ENCODE data around the gene ERAL1. TPM values are rescaled to one million over a fixed set of nuclear protein-coding genes. Genes with fewer than 3 reads are reported as not detected.

ERAL1 gene
- total RNA-seq, 1 experiment from 2014 or later, result 70.1 TPM

DNA sequence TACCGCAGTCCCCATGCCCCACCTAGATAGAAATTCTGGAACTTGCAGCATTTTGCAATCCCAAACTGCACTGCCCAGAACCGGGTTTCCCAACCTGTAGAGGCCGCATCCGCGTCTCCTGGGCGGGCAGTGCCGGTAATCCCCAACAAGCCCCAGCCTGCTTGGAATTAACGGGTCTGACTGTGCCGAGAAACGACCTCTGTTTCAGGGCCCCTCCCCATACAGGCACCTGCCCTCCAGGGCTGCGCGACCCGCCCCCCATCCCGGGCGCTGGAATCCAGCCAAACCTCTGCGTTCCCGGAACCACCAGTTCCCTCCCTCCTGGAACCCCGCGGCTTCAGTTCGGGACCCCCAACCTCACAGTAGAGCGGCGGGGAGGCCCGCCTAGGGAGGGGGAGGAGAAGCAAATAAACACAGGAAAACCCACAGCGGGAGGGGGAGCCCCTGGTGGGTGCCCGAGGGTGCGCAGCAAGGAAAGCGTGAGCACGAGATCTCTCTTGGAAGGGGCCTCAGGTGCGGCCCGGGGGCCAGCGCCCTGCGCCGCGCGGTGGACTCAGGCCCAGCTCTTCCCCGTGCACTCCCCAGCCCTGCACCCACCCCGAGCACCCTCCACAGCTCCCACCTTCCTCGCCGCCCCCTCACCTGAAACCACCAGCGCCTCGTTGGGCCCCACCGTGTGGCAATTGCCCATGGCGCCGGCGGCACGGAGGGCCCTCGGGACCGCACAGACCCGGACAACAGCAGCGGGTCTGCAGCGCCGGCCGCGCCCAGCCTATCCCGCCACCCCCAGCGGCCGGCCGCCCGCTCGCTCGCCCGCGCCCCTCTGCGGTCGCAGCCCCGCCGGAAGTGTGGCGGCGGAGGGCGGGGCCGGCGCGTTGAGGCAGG, 42.3 kb downstream of the ERAL1 start, which contains the start of gene FLOT2 (continued):
- TF ChIP-seq ELF4 (CRISPR knock-in tag; IDR thresholded peaks at IDR 0.05; ENCODE audit: low read depth) (no peak), EMX1 (CRISPR knock-in tag; IDR thresholded peaks at IDR 0.05) (peak; percentile 75; the same call in 1 of the 2 replicates), SOX15 (CRISPR knock-in tag; IDR thresholded peaks at IDR 0.05) (no peak), TEAD4 (CRISPR knock-in tag; IDR thresholded peaks at IDR 0.05) (no peak), NFE2L1 (CRISPR knock-in tag; IDR thresholded peaks at IDR 0.05) (0 out of 2 replicates have a peak, but pooled peaks have one; percentile 70), PRRX2 (CRISPR knock-in tag; IDR thresholded peaks at IDR 0.05) (peak; percentile 1), FOXJ3 (CRISPR knock-in tag; IDR thresholded peaks at IDR 0.05; ENCODE audit: borderline replicate concordance) (no peak), OVOL2 (CRISPR knock-in tag; IDR thresholded peaks at IDR 0.05; ENCODE audit: borderline replicate concordance) (no peak), FOXK1 (CRISPR knock-in tag; IDR thresholded peaks at IDR 0.05) (no peak; the same call in 1 of the 2 replicates), RORB (CRISPR knock-in tag; IDR thresholded peaks at IDR 0.05) (no peak), TP53 (CRISPR knock-in tag; IDR thresholded peaks at IDR 0.05) (peak; percentile 73; the same call in 1 of the 2 replicates), ZNF138 (CRISPR knock-in tag; conservative IDR thresholded peaks at IDR 0.05) (no peak), NFYB (CRISPR knock-in tag; conservative IDR thresholded peaks at IDR 0.05; ENCODE audit: low read depth) (no peak; the same call in 1 of the 2 replicates), TCF7 (CRISPR knock-in tag; IDR thresholded peaks at IDR 0.05; ENCODE audit: low read depth) (peak; percentile 57; the same call in 1 of the 2 replicates), ZNF671 (CRISPR knock-in tag; IDR thresholded peaks at IDR 0.05) (no peak), GRHL2 (CRISPR knock-in tag; IDR thresholded peaks at IDR 0.05; ENCODE audit: insufficient replicate concordance, severe bottlenecking) (no peak), GTF2I (CRISPR knock-in tag; conservative IDR thresholded peaks at IDR 0.05) (no peak), JUN (CRISPR knock-in tag; IDR thresholded peaks at IDR 0.05) (no peak), SMAD4 (CRISPR knock-in tag; IDR thresholded peaks at IDR 0.05) (no peak), ZNF423 (CRISPR knock-in tag; IDR thresholded peaks at IDR 0.05) (peak; percentile 97), MYBL2 (CRISPR knock-in tag; IDR thresholded peaks at IDR 0.05) (peak; percentile 55; the same call in 1 of the 2 replicates)
- TF ChIP-seq, protein P1, sequence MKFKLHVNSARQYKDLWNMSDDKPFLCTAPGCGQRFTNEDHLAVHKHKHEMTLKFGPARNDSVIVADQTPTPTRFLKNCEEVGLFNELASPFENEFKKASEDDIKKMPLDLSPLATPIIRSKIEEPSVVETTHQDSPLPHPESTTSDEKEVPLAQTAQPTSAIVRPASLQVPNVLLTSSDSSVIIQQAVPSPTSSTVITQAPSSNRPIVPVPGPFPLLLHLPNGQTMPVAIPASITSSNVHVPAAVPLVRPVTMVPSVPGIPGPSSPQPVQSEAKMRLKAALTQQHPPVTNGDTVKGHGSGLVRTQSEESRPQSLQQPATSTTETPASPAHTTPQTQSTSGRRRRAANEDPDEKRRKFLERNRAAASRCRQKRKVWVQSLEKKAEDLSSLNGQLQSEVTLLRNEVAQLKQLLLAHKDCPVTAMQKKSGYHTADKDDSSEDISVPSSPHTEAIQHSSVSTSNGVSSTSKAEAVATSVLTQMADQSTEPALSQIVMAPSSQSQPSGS (CRISPR knock-in tag; IDR thresholded peaks at IDR 0.05; ENCODE audit: borderline replicate concordance, low read depth), result no peak
- TF ChIP-seq, protein P2, sequence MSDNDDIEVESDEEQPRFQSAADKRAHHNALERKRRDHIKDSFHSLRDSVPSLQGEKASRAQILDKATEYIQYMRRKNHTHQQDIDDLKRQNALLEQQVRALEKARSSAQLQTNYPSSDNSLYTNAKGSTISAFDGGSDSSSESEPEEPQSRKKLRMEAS (CRISPR knock-in tag; IDR thresholded peaks at IDR 0.05), result no peak
- TF ChIP-seq, protein P3, sequence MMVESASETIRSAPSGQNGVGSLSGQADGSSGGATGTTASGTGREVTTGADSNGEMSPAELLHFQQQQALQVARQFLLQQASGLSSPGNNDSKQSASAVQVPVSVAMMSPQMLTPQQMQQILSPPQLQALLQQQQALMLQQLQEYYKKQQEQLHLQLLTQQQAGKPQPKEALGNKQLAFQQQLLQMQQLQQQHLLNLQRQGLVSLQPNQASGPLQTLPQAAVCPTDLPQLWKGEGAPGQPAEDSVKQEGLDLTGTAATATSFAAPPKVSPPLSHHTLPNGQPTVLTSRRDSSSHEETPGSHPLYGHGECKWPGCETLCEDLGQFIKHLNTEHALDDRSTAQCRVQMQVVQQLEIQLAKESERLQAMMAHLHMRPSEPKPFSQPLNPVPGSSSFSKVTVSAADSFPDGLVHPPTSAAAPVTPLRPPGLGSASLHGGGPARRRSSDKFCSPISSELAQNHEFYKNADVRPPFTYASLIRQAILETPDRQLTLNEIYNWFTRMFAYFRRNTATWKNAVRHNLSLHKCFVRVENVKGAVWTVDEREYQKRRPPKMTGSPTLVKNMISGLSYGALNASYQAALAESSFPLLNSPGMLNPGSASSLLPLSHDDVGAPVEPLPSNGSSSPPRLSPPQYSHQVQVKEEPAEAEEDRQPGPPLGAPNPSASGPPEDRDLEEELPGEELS (CRISPR knock-in tag; IDR thresholded peaks at IDR 0.05), result peak; percentile 76
- TF ChIP-seq, protein P4, sequence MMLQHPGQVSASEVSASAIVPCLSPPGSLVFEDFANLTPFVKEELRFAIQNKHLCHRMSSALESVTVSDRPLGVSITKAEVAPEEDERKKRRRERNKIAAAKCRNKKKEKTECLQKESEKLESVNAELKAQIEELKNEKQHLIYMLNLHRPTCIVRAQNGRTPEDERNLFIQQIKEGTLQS (CRISPR knock-in tag; conservative IDR thresholded peaks at IDR 0.05), result no peak
- TF ChIP-seq, protein P5, sequence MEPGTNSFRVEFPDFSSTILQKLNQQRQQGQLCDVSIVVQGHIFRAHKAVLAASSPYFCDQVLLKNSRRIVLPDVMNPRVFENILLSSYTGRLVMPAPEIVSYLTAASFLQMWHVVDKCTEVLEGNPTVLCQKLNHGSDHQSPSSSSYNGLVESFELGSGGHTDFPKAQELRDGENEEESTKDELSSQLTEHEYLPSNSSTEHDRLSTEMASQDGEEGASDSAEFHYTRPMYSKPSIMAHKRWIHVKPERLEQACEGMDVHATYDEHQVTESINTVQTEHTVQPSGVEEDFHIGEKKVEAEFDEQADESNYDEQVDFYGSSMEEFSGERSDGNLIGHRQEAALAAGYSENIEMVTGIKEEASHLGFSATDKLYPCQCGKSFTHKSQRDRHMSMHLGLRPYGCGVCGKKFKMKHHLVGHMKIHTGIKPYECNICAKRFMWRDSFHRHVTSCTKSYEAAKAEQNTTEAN (CRISPR knock-in tag; IDR thresholded peaks at IDR 0.05), result no peak
- TF ChIP-seq, protein P6, sequence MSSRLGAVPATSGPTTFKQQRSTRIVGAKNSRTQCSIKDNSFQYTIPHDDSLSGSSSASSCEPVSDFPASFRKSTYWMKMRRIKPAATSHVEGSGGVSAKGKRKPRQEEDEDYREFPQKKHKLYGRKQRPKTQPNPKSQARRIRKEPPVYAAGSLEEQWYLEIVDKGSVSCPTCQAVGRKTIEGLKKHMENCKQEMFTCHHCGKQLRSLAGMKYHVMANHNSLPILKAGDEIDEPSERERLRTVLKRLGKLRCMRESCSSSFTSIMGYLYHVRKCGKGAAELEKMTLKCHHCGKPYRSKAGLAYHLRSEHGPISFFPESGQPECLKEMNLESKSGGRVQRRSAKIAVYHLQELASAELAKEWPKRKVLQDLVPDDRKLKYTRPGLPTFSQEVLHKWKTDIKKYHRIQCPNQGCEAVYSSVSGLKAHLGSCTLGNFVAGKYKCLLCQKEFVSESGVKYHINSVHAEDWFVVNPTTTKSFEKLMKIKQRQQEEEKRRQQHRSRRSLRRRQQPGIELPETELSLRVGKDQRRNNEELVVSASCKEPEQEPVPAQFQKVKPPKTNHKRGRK (CRISPR knock-in tag; IDR thresholded peaks at IDR 0.05; ENCODE audit: borderline replicate concordance), result no peak
- TF ChIP-seq, protein P7, sequence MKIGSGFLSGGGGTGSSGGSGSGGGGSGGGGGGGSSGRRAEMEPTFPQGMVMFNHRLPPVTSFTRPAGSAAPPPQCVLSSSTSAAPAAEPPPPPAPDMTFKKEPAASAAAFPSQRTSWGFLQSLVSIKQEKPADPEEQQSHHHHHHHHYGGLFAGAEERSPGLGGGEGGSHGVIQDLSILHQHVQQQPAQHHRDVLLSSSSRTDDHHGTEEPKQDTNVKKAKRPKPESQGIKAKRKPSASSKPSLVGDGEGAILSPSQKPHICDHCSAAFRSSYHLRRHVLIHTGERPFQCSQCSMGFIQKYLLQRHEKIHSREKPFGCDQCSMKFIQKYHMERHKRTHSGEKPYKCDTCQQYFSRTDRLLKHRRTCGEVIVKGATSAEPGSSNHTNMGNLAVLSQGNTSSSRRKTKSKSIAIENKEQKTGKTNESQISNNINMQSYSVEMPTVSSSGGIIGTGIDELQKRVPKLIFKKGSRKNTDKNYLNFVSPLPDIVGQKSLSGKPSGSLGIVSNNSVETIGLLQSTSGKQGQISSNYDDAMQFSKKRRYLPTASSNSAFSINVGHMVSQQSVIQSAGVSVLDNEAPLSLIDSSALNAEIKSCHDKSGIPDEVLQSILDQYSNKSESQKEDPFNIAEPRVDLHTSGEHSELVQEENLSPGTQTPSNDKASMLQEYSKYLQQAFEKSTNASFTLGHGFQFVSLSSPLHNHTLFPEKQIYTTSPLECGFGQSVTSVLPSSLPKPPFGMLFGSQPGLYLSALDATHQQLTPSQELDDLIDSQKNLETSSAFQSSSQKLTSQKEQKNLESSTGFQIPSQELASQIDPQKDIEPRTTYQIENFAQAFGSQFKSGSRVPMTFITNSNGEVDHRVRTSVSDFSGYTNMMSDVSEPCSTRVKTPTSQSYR (CRISPR knock-in tag; IDR thresholded peaks at IDR 0.05), result no peak
- TF ChIP-seq, protein P8, sequence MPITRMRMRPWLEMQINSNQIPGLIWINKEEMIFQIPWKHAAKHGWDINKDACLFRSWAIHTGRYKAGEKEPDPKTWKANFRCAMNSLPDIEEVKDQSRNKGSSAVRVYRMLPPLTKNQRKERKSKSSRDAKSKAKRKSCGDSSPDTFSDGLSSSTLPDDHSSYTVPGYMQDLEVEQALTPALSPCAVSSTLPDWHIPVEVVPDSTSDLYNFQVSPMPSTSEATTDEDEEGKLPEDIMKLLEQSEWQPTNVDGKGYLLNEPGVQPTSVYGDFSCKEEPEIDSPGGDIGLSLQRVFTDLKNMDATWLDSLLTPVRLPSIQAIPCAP (CRISPR knock-in tag; IDR thresholded peaks at IDR 0.05), result no peak

All from WTC11 (cell line).